Neural cell (in vitro differentiated cells): ENCODE results near the gene ENG.

Experiments used
- CTCF ChIP-seq: fragments of 450-650 bp; IDR thresholded peaks from 2 replicates; pipeline ENCODE4 v1.5.1; 2014; ENCODE audit warnings: antibody characterized with exemption, mild to moderate bottlenecking, moderate library complexity; ENCODE audit not compliant: poor library complexity, severe bottlenecking
- EP300 ChIP-seq: fragments of 450-650 bp; conservative IDR thresholded peaks from 2 replicates; pipeline ENCODE4 v1.6.1; 2014; ENCODE audit warnings: antibody characterized with exemption, mild to moderate bottlenecking, moderate library complexity; ENCODE audit not compliant: poor library complexity, severe bottlenecking
- EZH2 ChIP-seq: fragments of 200-600, 300-800 bp; shearing (Covaris generic), sonication (generic); IDR thresholded peaks from 2 replicates; pipeline ENCODE4 v1.6.1; 2014; ENCODE audit warnings: antibody characterized with exemption, low read length, borderline replicate concordance, mild to moderate bottlenecking; ENCODE audit not compliant: insufficient read depth, poor library complexity, severe bottlenecking
- MXI1 ChIP-seq: fragments of 450-650 bp; conservative IDR thresholded peaks from 2 replicates; pipeline ENCODE4 v1.6.1; 2014; ENCODE audit warnings: antibody characterized with exemption, mild to moderate bottlenecking; ENCODE audit not compliant: poor library complexity, severe bottlenecking
- POLR2AphosphoS5 ChIP-seq: IDR thresholded peaks from 2 replicates; pipeline ENCODE4 v1.6.1; 2012

- TF ChIP-seq POLR2AphosphoS5 (no peak), CTCF (no peak), MXI1 (no peak), EZH2 (no peak), EP300 (no peak)
Observed at GRCh38 chr9:127876764-127877562, 22.5 kb upstream of the ENG start.
